Sigmoid colon (tissue), 7 donors: ENCODE measurements around the gene MXRA8. TPM values are rescaled to one million over a fixed set of nuclear protein-coding genes. Genes with fewer than 3 reads are reported as not detected.
A peak's percentile ranks its signal among the peaks of the same experiment; 100 is the strongest.

Experiments
- DNase-seq: peaks from one replicate; pipeline ENCODE4 v3.0.0-alpha.2; 2019
- H3K27ac ChIP-seq, 4 donors: fragments of 200-600 bp; sonication (generic); one replicate each; pipeline ENCODE4 v1.5.1; 2016 to 2019; ENCODE audit warnings: mild to moderate bottlenecking in 1 of 4
- H3K27me3 ChIP-seq, 3 donors: fragments of 200-600 bp; sonication (generic); one replicate each; pipeline ENCODE4 v1.5.1; 2019; ENCODE audit warnings: mild to moderate bottlenecking in 1 of 3
- H3K36me3 ChIP-seq, 4 donors: fragments of 200-600 bp; sonication (generic); one replicate each; pipeline ENCODE4 v1.5.1; 2016 to 2019
- H3K4me1 ChIP-seq, 4 donors: fragments of 200-600 bp; sonication (generic); one replicate each; pipeline ENCODE4 v1.5.1; 2017 to 2019
- H3K4me3 ChIP-seq, 4 donors: fragments of 200-600 bp; sonication (generic); one replicate each; pipeline ENCODE4 v1.5.1; 2017 to 2019; ENCODE audit warnings: mild to moderate bottlenecking in 2 of 4, moderate library complexity in 1 of 4
- H3K9me3 ChIP-seq, 4 donors: fragments of 200-600 bp in 3 of 4; sonication (generic) in 3 of 4; one replicate each; pipeline versions ENCODE4 v1.5.1 to v1.6.1; 2013 to 2019
- EP300 ChIP-seq, 4 donors: sonication (generic); formaldehyde crosslinking; IDR thresholded peaks; one replicate each; pipeline ENCODE4 v1.6.1; 2017; ENCODE audit warnings: antibody characterized with exemption in 4 of 4
- POLR2A ChIP-seq, 2 donors: fragments of 450-650 bp; IDR thresholded peaks; one replicate each; pipeline ENCODE4 v1.6.1; 2016; ENCODE audit warnings: antibody characterized with exemption in 2 of 2, mild to moderate bottlenecking in 2 of 2, moderate library complexity in 2 of 2
- POLR2AphosphoS5 ChIP-seq, 4 donors: sonication (generic); formaldehyde crosslinking; IDR thresholded peaks; one replicate each; pipeline ENCODE4 v1.6.1; 2017; ENCODE audit warnings: antibody characterized with exemption in 4 of 4
- WGBS, 2 donors: extraction: QIAGEN DNeasy Blood & Tissue Kit; methylation state at CpG; one replicate each; pipeline ENCODE4 v1.1.7; 2013; 5-methylcytosine and 5-hydroxymethylcytosine counted together
- intact Hi-C: fragments of 100-400 bp; cut with DNase I; formaldehyde crosslinking; loops from one replicate; pipeline ENCODE4 v1.15.1; 2023
- polyA plus RNA-seq, 3 donors: library from polyadenylated mRNA; stranded (reverse); fragments of 200-250 nt; gene quantifications; one replicate each; pipeline ENCODE4 v1.2.3, GENCODE V29; 2013
- total RNA-seq, 4 donors: library from RNA; depleted of rRNA; stranded (reverse); fragments of >200 nt; gene quantifications; one replicate each; pipeline ENCODE4 v1.1.0, GENCODE V29; 2016
- TF ChIP-seq, protein P1 (sequence below), 4 experiments: fragments of 450-650 bp in 3 of 4; fragments of 200-600 bp in 1 of 4; IDR thresholded peaks; one replicate each; pipeline ENCODE4 v1.5.1; 2016 to 2019; ENCODE audit warnings: antibody characterized with exemption in 4 of 4, mild to moderate bottlenecking in 3 of 4, moderate library complexity in 2 of 4
- donor health status: healthy with polysubstance abuse.
- donor health status: Bipolar disorder and iron deficiency.
- donor health status: healthy.

MXRA8 gene
- total and polyA plus RNA-seq, 7 donors, result 2.8 to 234 (median 78.8) TPM

DNA sequence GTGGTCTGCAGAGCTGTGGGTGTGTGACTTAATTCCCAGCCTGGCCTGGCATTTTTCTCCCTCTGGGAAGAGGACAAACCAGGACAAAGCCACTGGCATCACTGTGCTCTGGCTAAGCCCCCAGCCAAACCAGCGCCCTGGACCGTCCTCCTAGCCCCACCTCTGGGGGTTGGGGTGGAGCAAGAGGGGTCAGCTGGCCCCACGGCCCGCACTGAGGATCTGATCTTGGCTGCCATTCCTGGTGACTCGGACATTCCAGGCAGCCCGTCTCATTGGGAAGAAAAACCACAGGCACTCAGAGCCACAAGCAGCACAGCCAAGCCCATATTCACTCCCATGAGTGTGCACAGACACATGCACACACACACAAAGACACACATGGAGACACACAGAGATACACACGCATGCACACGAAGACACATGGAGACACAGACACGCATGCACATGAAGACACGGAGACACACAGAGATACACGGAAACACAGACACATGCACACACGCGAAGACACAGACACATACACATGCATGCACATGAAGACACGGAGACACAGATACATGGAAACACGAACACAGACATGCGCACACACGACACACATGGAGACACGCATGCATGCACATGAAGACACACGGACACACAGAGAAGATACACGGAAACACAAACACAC, 2.3 kb upstream of the MXRA8 start:
- no peaks in the 10 kb centered on the region for H3K36me3 ChIP-seq
- WGBS, 2 donors, result 70 to 78% methylated on average over 20 of the region's 20 CpGs
- intact Hi-C loops, result no loop called here
- no peaks in the 10 kb centered on the region for H3K27me3 ChIP-seq
- H3K4me1 ChIP-seq, result peaks cover 0 to 64% (median 53%) of the 10 kb centered on the region in 4 donors
- H3K27ac ChIP-seq, result peak overlapping the region; percentile 86 to 95 (median 94)
- peak; percentile 92 for DNase-seq
- TF ChIP-seq EP300 (IDR thresholded peaks at IDR 0.05), result no peak
- TF ChIP-seq, protein P1, sequence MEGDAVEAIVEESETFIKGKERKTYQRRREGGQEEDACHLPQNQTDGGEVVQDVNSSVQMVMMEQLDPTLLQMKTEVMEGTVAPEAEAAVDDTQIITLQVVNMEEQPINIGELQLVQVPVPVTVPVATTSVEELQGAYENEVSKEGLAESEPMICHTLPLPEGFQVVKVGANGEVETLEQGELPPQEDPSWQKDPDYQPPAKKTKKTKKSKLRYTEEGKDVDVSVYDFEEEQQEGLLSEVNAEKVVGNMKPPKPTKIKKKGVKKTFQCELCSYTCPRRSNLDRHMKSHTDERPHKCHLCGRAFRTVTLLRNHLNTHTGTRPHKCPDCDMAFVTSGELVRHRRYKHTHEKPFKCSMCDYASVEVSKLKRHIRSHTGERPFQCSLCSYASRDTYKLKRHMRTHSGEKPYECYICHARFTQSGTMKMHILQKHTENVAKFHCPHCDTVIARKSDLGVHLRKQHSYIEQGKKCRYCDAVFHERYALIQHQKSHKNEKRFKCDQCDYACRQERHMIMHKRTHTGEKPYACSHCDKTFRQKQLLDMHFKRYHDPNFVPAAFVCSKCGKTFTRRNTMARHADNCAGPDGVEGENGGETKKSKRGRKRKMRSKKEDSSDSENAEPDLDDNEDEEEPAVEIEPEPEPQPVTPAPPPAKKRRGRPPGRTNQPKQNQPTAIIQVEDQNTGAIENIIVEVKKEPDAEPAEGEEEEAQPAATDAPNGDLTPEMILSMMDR (IDR thresholded peaks at IDR 0.05), result no peak
- no peak for TF ChIP-seq POLR2A (IDR thresholded peaks at IDR 0.05)
- TF ChIP-seq POLR2AphosphoS5 (IDR thresholded peaks at IDR 0.05), result peak in 3 of 4 donors; percentile 18 to 45 (median 34)
- no peak overlapping the region for H3K4me3 ChIP-seq
- no peaks in the 10 kb centered on the region for H3K9me3 ChIP-seq

DNA sequence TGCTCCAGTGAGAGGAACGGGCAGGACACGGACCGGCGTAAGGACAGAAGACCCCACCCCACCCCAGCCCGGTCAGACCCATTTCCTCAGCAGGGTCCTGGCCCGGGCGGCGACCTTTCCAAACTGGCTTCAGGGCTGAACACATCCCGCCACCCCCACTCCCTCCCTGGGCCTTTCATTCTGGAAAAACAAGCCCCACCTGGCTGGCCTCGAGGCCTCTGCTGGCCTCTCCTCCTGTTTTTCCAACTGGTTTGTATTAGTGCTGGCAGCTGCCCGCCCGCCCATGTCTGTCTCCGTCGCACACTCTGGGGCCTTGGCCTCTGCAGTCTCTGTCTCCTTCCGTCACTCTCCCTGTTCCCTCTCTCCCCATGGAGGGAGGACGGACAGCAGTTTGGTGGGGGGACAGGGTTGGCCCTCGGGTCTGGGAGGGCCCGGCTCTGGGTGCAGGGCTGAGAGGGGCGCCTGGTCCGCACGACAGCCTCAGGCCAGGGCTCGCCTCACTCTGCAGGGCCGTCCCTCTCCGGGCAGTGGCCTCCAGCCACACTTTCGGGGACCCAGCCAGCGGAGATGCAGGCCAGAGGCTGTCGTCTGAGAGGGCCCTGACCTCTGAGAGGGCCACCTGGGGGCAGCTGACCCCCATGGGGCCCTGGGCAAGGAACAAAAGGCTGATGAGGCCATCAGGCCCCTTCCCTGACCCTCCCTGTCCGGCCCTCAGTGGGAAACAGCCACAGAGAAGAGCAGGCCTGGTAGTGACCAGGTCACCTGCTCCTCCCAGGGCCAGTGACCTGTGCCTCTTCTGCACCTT, 1.5 kb upstream of the MXRA8 start:
- intact Hi-C loops, result no loop called here
- no peak for TF ChIP-seq POLR2A (IDR thresholded peaks at IDR 0.05)
- TF ChIP-seq POLR2AphosphoS5 (IDR thresholded peaks at IDR 0.05), result peak in 3 of 4 donors; percentile 7 to 43 (median 25)
- no peak for TF ChIP-seq EP300 (IDR thresholded peaks at IDR 0.05)
- H3K27me3 ChIP-seq, result no peaks in the 10 kb centered on the region
- H3K9me3 ChIP-seq, result no peaks in the 10 kb centered on the region
- DNase-seq, result no peak
- peaks cover 0 to 3% (median under 1%) of the 10 kb centered on the region in 4 donors for H3K36me3 ChIP-seq
- 65 to 71% methylated on average over 28 of the region's 28 CpGs for WGBS, 2 donors
- no peak overlapping the region for H3K4me3 ChIP-seq
- H3K4me1 ChIP-seq, result peaks cover 0 to 71% (median 61%) of the 10 kb centered on the region in 4 donors
- peak overlapping the region; percentile 86 to 95 (median 94) for H3K27ac ChIP-seq

DNA sequence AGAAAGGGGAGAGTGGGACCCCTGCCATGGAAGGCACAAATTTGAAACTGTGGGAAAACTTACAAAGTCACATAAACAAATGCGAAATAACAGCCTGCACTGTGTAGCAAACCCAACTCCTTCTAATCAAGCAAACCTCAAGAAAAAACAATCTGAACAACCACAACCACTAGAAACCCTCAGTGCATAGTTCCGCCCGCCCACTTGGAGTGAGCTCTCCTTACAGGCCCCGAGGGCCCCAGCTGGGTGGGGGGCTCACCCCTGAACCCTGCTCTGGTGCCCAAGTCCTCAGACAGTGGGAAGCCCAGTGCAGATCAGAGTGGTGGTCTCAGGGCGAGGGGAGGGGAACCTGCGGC, 931 bp upstream of the MXRA8 start:
- peak overlapping the region; percentile 86 to 95 (median 94) for H3K27ac ChIP-seq
- no peak for DNase-seq
- no peaks in the 10 kb centered on the region for H3K9me3 ChIP-seq
- 56 to 61% methylated on average over 6 of the region's 6 CpGs for WGBS, 2 donors
- peaks cover 0 to 9% (median 6%) of the 10 kb centered on the region in 4 donors for H3K36me3 ChIP-seq
- intact Hi-C loops, result no loop called here
- TF ChIP-seq POLR2AphosphoS5 (IDR thresholded peaks at IDR 0.05) (no peak), POLR2A (IDR thresholded peaks at IDR 0.05) (no peak), EP300 (IDR thresholded peaks at IDR 0.05) (no peak)
- TF ChIP-seq, protein P1 (IDR thresholded peaks at IDR 0.05), result no peak
- H3K27me3 ChIP-seq, result no peaks in the 10 kb centered on the region
- H3K4me3 ChIP-seq, result peak overlapping the region in 1 of 4 donors; percentile 69
- peaks cover 0 to 77% (median 66%) of the 10 kb centered on the region in 4 donors for H3K4me1 ChIP-seq

DNA sequence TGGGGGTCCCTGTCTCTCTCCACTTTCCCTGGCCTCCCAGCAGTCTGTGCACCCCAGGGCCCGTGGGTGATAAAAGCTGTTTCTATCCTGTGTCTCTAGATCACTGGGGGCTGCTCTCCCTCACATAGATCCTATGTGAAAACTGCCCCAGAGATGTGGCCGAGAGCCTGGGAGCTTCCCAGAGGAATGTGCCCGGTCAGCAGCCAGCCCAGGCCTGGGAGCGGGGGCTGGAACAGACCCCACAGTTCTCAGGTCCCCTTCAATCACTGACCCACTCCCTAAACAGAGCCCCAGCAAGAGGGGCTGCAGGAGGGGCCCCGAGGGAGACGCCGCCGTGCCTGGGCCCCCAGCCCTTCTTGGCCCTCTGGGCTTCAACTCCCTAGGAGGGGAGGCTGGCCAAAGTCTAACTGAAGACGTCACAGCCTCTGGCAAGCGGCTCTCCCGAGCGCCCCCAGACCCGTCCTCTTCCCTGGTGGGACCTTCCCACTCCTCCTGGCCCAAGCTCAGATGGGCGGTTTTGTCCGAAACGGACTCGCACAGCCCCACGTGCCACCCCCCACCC, 403 bp downstream of the MXRA8 start:
- DNase-seq, result no peak
- H3K36me3 ChIP-seq, result peaks cover 7 to 22% (median 9%) of the 10 kb centered on the region in 4 donors
- peak overlapping the region; percentile 86 to 95 (median 94) for H3K27ac ChIP-seq
- no peaks in the 10 kb centered on the region for H3K9me3 ChIP-seq
- peak overlapping the region; percentile 65 to 76 (median 68) for H3K4me3 ChIP-seq
- TF ChIP-seq EP300 (IDR thresholded peaks at IDR 0.05) (no peak), POLR2A (IDR thresholded peaks at IDR 0.05) (no peak), POLR2AphosphoS5 (IDR thresholded peaks at IDR 0.05) (no peak)
- TF ChIP-seq, protein P1 (IDR thresholded peaks at IDR 0.05), result no peak
- WGBS, 2 donors, result 13 to 20% methylated on average over 18 of the region's 18 CpGs
- peaks cover 0 to 90% (median 76%) of the 10 kb centered on the region in 4 donors for H3K4me1 ChIP-seq
- no peaks in the 10 kb centered on the region for H3K27me3 ChIP-seq
- intact Hi-C loops, result no loop called here
